Measurements from ENCODE around the gene RBM47.

The RBM47 gene

DNA sequence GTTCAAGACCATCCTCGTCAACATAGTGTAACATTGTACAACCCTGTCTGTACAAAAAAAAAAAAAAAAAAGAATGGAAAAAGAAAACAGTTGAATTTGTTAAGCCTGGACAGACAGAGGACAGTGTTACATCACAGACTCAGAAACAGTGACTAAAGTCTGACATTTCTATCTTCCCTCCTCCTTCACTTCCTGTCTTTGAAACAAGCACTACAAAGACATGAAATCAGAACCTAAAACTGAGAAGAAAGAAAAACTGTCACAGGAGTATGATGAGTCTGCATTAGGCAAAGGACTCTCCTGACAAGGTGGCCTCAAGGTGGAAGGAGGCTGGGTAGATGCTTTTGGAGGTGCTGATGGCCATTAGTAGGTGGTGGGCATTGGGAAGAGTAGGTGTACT, 126.7 kb downstream of the RBM47 start:
- CTCF ChIA-PET: no interaction called here

DNA sequence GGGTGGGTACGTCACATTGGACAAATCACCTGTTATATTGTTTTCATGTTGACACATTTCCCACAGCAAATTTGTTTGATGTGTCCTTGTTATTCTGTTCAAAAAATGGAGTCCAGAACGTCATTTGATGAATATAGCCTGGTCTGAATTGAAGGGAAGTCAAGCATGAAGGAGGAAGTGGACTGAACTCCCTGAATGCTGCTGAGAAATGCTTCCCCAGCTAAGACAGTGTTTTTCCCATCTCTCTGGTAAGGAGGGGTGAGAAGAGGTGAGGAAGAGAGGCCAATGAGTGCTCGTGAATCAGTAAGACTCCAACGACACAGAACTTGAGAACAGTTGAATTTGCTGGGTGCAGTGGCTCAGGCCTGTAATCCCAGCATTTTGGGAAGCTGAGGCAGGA, 127.4 kb downstream of the RBM47 start:
- Histone ChIP-seq H3K4me3 (ENCODE audit: low read depth, low read length) (no peak overlapping the region), H3K36me3 (ENCODE audit: control insufficient read depth in 2 of 2, insufficient read depth in 1 of 2, low read length in 2 of 2) (no peaks in the 10 kb centered on the region), H3K9me3 (ENCODE audit: control insufficient read depth, insufficient read depth, low read depth, low read length) (no peaks in the 10 kb centered on the region), H3K4me1 (ENCODE audit: control insufficient read depth, insufficient read depth, low read length) (no peaks in the 10 kb centered on the region), H3K27ac (ENCODE audit: extremely low read depth, low read depth, low read length) (no peak overlapping the region)
- TF ChIP-seq, protein P1, sequence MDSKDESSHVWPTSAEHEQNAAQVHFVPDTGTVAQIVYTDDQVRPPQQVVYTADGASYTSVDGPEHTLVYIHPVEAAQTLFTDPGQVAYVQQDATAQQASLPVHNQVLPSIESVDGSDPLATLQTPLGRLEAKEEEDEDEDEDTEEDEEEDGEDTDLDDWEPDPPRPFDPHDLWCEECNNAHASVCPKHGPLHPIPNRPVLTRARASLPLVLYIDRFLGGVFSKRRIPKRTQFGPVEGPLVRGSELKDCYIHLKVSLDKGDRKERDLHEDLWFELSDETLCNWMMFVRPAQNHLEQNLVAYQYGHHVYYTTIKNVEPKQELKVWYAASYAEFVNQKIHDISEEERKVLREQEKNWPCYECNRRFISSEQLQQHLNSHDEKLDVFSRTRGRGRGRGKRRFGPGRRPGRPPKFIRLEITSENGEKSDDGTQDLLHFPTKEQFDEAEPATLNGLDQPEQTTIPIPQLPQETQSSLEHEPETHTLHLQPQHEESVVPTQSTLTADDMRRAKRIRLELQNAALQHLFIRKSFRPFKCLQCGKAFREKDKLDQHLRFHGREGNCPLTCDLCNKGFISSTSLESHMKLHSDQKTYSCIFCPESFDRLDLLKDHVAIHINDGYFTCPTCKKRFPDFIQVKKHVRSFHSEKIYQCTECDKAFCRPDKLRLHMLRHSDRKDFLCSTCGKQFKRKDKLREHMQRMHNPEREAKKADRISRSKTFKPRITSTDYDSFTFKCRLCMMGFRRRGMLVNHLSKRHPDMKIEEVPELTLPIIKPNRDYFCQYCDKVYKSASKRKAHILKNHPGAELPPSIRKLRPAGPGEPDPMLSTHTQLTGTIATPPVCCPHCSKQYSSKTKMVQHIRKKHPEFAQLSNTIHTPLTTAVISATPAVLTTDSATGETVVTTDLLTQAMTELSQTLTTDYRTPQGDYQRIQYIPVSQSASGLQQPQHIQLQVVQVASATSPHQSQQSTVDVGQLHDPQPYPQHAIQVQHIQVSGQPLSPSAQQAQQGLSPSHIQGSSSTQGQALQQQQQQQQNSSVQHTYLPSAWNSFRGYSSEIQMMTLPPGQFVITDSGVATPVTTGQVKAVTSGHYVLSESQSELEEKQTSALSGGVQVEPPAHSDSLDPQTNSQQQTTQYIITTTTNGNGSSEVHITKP (tag by site-specific recombination; IDR thresholded peaks at IDR 0.05): 0 out of 2 replicates have a peak, but pooled peaks have one; percentile 15
- TF ChIP-seq, protein P2, sequence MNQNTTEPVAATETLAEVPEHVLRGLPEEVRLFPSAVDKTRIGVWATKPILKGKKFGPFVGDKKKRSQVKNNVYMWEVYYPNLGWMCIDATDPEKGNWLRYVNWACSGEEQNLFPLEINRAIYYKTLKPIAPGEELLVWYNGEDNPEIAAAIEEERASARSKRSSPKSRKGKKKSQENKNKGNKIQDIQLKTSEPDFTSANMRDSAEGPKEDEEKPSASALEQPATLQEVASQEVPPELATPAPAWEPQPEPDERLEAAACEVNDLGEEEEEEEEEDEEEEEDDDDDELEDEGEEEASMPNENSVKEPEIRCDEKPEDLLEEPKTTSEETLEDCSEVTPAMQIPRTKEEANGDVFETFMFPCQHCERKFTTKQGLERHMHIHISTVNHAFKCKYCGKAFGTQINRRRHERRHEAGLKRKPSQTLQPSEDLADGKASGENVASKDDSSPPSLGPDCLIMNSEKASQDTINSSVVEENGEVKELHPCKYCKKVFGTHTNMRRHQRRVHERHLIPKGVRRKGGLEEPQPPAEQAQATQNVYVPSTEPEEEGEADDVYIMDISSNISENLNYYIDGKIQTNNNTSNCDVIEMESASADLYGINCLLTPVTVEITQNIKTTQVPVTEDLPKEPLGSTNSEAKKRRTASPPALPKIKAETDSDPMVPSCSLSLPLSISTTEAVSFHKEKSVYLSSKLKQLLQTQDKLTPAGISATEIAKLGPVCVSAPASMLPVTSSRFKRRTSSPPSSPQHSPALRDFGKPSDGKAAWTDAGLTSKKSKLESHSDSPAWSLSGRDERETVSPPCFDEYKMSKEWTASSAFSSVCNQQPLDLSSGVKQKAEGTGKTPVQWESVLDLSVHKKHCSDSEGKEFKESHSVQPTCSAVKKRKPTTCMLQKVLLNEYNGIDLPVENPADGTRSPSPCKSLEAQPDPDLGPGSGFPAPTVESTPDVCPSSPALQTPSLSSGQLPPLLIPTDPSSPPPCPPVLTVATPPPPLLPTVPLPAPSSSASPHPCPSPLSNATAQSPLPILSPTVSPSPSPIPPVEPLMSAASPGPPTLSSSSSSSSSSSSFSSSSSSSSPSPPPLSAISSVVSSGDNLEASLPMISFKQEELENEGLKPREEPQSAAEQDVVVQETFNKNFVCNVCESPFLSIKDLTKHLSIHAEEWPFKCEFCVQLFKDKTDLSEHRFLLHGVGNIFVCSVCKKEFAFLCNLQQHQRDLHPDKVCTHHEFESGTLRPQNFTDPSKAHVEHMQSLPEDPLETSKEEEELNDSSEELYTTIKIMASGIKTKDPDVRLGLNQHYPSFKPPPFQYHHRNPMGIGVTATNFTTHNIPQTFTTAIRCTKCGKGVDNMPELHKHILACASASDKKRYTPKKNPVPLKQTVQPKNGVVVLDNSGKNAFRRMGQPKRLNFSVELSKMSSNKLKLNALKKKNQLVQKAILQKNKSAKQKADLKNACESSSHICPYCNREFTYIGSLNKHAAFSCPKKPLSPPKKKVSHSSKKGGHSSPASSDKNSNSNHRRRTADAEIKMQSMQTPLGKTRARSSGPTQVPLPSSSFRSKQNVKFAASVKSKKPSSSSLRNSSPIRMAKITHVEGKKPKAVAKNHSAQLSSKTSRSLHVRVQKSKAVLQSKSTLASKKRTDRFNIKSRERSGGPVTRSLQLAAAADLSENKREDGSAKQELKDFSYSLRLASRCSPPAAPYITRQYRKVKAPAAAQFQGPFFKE (tag by site-specific recombination; IDR thresholded peaks at IDR 0.05; ENCODE audit: borderline replicate concordance): no peak
- ChIA-PET POLR2A (no interaction called here), CTCF (no interaction called here)

More for the DNA sequence above, 126.7 kb downstream of the RBM47 start:
- no peak overlapping the region for H3K4me3 ChIP-seq (ENCODE audit: low read depth, low read length)
- no peaks in the 10 kb centered on the region for H3K9me3 ChIP-seq (ENCODE audit: control insufficient read depth, insufficient read depth, low read depth, low read length)
- no peaks in the 10 kb centered on the region for H3K36me3 ChIP-seq (ENCODE audit: control insufficient read depth in 2 of 2, insufficient read depth in 1 of 2, low read length in 2 of 2)
- POLR2A ChIA-PET: no interaction called here
- H3K4me1 ChIP-seq (ENCODE audit: control insufficient read depth, insufficient read depth, low read length): no peaks in the 10 kb centered on the region
- TF ChIP-seq GLIS1 (tag by site-specific recombination; IDR thresholded peaks at IDR 0.05) (no peak), ZNF521 (tag by site-specific recombination; IDR thresholded peaks at IDR 0.05) (no peak), RBAK (tag by site-specific recombination; IDR thresholded peaks at IDR 0.05) (no peak)
- H3K27ac ChIP-seq (ENCODE audit: extremely low read depth, low read depth, low read length): no peak overlapping the region

DNA sequence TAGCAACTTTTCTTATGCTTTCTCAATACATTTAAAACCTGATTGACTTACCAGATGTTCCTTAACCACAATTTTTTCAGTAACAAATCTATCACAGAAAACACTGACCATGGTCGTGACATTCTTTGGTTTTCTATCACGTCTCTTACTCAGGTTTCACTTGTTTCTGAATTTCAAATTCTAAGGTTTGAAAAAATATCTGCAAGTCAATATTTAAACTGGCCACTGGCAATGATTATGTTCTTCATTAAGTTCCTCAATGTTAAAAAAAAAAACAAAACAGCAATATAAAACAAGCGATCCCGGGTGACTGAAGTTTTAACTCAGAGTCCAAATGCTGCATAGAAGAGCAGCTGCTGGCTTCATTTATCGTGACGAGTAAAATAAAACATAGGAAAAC, 128.9 kb downstream of the RBM47 start:
- Histone ChIP-seq H3K27ac (ENCODE audit: extremely low read depth, low read depth, low read length) (no peak overlapping the region), H3K9me3 (ENCODE audit: control insufficient read depth, insufficient read depth, low read depth, low read length) (no peaks in the 10 kb centered on the region), H3K36me3 (ENCODE audit: control insufficient read depth in 2 of 2, insufficient read depth in 1 of 2, low read length in 2 of 2) (no peaks in the 10 kb centered on the region), H3K4me1 (ENCODE audit: control insufficient read depth, insufficient read depth, low read length) (no peaks in the 10 kb centered on the region), H3K4me3 (ENCODE audit: low read depth, low read length) (no peak overlapping the region)
- ChIA-PET POLR2A (no interaction called here), CTCF (interaction anchor here (0.7 kb wide), 2 partner anchors 113 to 139 kb away, joined by 3 read pairs; no protein-coding TSS in a partner anchor)
- TF ChIP-seq ZNF23 (tag by site-specific recombination; IDR thresholded peaks at IDR 0.05; ENCODE audit: borderline replicate concordance) (no peak), ZNF596 (tag by site-specific recombination; IDR thresholded peaks at IDR 0.05) (no peak), ZNF292 (tag by site-specific recombination; IDR thresholded peaks at IDR 0.05; ENCODE audit: borderline replicate concordance, low read depth) (no peak), ZNF658 (tag by site-specific recombination; IDR thresholded peaks at IDR 0.05) (no peak), EGR2 (tag by site-specific recombination; IDR thresholded peaks at IDR 0.05; ENCODE audit: low read depth) (no peak), HOXC10 (CRISPR knock-in tag; IDR thresholded peaks at IDR 0.05) (no peak), OSR2 (tag by site-specific recombination; IDR thresholded peaks at IDR 0.05) (no peak), ZSCAN16 (tag by site-specific recombination; IDR thresholded peaks at IDR 0.05) (no peak)
- TF ChIP-seq, protein P3, sequence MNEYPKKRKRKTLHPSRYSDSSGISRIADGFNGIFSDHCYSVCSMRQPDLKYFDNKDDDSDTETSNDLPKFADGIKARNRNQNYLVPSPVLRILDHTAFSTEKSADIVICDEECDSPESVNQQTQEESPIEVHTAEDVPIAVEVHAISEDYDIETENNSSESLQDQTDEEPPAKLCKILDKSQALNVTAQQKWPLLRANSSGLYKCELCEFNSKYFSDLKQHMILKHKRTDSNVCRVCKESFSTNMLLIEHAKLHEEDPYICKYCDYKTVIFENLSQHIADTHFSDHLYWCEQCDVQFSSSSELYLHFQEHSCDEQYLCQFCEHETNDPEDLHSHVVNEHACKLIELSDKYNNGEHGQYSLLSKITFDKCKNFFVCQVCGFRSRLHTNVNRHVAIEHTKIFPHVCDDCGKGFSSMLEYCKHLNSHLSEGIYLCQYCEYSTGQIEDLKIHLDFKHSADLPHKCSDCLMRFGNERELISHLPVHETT (tag by site-specific recombination; IDR thresholded peaks at IDR 0.05): no peak
- TF ChIP-seq, protein P4, sequence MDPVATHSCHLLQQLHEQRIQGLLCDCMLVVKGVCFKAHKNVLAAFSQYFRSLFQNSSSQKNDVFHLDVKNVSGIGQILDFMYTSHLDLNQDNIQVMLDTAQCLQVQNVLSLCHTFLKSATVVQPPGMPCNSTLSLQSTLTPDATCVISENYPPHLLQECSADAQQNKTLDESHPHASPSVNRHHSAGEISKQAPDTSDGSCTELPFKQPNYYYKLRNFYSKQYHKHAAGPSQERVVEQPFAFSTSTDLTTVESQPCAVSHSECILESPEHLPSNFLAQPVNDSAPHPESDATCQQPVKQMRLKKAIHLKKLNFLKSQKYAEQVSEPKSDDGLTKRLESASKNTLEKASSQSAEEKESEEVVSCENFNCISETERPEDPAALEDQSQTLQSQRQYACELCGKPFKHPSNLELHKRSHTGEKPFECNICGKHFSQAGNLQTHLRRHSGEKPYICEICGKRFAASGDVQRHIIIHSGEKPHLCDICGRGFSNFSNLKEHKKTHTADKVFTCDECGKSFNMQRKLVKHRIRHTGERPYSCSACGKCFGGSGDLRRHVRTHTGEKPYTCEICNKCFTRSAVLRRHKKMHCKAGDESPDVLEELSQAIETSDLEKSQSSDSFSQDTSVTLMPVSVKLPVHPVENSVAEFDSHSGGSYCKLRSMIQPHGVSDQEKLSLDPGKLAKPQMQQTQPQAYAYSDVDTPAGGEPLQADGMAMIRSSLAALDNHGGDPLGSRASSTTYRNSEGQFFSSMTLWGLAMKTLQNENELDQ (tag by site-specific recombination; IDR thresholded peaks at IDR 0.05; ENCODE audit: low read depth): no peak
- TF ChIP-seq, protein P5, sequence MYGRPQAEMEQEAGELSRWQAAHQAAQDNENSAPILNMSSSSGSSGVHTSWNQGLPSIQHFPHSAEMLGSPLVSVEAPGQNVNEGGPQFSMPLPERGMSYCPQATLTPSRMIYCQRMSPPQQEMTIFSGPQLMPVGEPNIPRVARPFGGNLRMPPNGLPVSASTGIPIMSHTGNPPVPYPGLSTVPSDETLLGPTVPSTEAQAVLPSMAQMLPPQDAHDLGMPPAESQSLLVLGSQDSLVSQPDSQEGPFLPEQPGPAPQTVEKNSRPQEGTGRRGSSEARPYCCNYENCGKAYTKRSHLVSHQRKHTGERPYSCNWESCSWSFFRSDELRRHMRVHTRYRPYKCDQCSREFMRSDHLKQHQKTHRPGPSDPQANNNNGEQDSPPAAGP (tag by site-specific recombination; IDR thresholded peaks at IDR 0.05): no peak
